Cardiac atrium fibroblast (primary cell): ENCODE results near the gene MOXD1. TPM values are rescaled to one million over a fixed set of nuclear protein-coding genes. Genes with fewer than 3 reads are reported as not detected.

Experiments used
- total RNA-seq: library from RNA; depleted of rRNA; stranded (reverse); fragments of >200 nt; gene quantifications from 2 replicates; pipeline ENCODE4 v1.2.3, GENCODE V29; 2015

Gene MOXD1
- 2.9 and 16.5 TPM in 2 replicates for total RNA-seq

DNA sequence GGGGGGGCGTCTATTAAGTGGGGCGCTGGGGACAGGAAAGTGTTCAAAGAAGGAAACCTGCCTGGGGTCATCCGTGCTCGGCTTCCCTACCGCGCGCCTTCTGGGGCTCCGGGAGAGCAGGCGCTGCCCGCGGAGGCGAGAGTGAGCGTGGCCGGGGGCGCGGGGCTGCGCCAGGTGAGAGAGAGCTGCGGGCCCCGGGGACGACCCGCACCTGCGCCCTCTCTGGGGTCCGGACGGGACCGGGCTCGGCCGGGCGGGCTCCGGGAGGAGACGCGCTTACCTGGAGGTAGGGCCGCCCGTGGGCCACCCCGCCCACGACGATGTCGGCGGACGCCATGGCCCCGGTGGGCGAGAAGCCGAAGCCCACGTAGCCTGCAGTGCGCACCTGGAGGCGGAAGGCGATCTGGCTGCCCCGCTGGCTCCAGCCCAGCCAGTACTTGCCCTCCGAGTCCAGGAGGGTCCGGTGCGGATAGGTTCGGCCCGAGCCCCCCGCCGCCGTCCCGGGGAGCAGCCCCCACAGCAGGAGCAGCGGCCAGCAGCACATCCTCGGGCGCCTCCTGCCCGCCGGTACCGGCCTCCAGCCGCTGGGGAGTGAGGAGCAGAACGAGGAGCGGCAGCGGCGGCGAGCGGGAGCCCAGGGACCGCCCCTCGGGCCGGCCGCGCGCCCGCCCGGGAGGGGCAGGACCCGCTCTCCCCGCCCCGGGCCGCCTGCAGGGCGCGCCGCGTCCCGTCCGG lies at the start of gene MOXD1:
MOXD1 (minus strand) TSS at position 593 of the 735 bp plus-strand sequence; CDS start at position 544, 49 bp downstream.

Other genes with a start within 250 kb of the MOXD1 start
- 24.9 and 26.9 TPM in 2 replicates for gene STX7, start 111.6 kb upstream of the MOXD1 start, total RNA-seq
- gene TAAR9, start 136.8 kb upstream of the MOXD1 start, total RNA-seq: not detected in 2 replicates
- gene TAAR8, start 151.2 kb upstream of the MOXD1 start, total RNA-seq: not detected in 2 replicates
- gene TAAR6, start 168.8 kb upstream of the MOXD1 start, total RNA-seq: not detected in 2 replicates
- gene TAAR5, start 188.3 kb upstream of the MOXD1 start, total RNA-seq: not detected in 2 replicates
- gene TAAR2, start 222.8 kb upstream of the MOXD1 start, total RNA-seq: not detected in 2 replicates